Neural crest cell (in vitro differentiated cells): ENCODE measurements around the gene WWOX. TPM values are rescaled to one million over a fixed set of nuclear protein-coding genes. Genes with fewer than 3 reads are reported as not detected.
"Not testable (repeated sequence)": the region's sequence is repeated elsewhere in the genome, so short reads cannot be mapped to it uniquely, and the experiment has no call there.

ENCODE experiments used
- DNase-seq: peaks from one replicate; pipeline ENCODE4 v3.0.0; 2021; ENCODE audit warnings: low read depth, mixed read lengths, low spot score
- H3K27ac Mint-ChIP-seq: one replicate; pipeline ENCODE4 v1.8.0; 2021; ENCODE audit warnings: mild to moderate bottlenecking, mixed read lengths; ENCODE audit not compliant: unreplicated experiment
- H3K27me3 Mint-ChIP-seq: 2 replicates; pipeline ENCODE4 v1.8.0; 2021; ENCODE audit warnings: low read depth, mild to moderate bottlenecking, mixed read lengths
- H3K36me3 Mint-ChIP-seq: 2 replicates; pipeline ENCODE4 v1.8.0; 2021; ENCODE audit warnings: low read depth, mild to moderate bottlenecking, mixed read lengths
- H3K4me1 Mint-ChIP-seq: 2 replicates; pipeline ENCODE4 v1.8.0; 2021; ENCODE audit warnings: mixed read lengths
- H3K4me3 Mint-ChIP-seq: one replicate; pipeline ENCODE4 v1.8.0; 2021; ENCODE audit warnings: mild to moderate bottlenecking, mixed read lengths
- H3K9me3 Mint-ChIP-seq: 2 replicates; pipeline ENCODE4 v1.8.0; 2021; ENCODE audit warnings: mixed read lengths
- total RNA-seq: library from RNA; stranded (reverse); gene quantifications from 2 replicates; pipeline ENCODE4 v1.2.1, GENCODE V29; 2021
- TF ChIP-seq, protein P1 (sequence below): fragments of 200-600 bp; sonication (generic); conservative IDR thresholded peaks from 2 replicates; pipeline ENCODE4 v1.5.0; 2021; ENCODE audit warnings: antibody characterized with exemption, mild to moderate bottlenecking

The WWOX gene
- total RNA-seq, 1 donor from 2014 or later, result 30.5 TPM

DNA sequence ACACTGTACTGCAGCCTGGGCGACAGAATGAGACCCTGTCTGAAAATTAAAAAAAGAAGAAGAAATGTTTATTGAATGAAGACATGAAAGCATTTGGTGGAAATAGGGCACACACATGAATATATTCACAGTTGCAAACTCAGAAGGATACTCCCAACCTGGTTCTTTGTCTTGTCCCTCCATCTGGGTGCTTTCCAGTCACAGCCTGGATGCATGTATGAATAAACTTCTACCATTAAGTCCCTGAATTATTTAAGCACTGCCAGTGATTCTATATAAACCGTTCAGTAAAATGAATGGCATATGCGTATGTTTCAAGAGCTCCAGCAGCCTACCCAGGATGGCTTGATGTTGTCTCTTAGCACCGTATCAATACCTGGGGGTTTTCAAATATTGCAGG lies 591.1 kb downstream of the WWOX start:
- Mint-ChIP-seq H3K9me3 (no peaks in the 10 kb centered on the region), H3K4me3 (no peak overlapping the region), H3K27ac (no peak overlapping the region), H3K36me3 (no peaks in the 10 kb centered on the region), H3K27me3 (no peaks in the 10 kb centered on the region), H3K4me1 (peaks cover 3% of the 10 kb centered on the region)
- no peak for DNase-seq
- TF ChIP-seq, protein P1, sequence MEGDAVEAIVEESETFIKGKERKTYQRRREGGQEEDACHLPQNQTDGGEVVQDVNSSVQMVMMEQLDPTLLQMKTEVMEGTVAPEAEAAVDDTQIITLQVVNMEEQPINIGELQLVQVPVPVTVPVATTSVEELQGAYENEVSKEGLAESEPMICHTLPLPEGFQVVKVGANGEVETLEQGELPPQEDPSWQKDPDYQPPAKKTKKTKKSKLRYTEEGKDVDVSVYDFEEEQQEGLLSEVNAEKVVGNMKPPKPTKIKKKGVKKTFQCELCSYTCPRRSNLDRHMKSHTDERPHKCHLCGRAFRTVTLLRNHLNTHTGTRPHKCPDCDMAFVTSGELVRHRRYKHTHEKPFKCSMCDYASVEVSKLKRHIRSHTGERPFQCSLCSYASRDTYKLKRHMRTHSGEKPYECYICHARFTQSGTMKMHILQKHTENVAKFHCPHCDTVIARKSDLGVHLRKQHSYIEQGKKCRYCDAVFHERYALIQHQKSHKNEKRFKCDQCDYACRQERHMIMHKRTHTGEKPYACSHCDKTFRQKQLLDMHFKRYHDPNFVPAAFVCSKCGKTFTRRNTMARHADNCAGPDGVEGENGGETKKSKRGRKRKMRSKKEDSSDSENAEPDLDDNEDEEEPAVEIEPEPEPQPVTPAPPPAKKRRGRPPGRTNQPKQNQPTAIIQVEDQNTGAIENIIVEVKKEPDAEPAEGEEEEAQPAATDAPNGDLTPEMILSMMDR, result no peak

DNA sequence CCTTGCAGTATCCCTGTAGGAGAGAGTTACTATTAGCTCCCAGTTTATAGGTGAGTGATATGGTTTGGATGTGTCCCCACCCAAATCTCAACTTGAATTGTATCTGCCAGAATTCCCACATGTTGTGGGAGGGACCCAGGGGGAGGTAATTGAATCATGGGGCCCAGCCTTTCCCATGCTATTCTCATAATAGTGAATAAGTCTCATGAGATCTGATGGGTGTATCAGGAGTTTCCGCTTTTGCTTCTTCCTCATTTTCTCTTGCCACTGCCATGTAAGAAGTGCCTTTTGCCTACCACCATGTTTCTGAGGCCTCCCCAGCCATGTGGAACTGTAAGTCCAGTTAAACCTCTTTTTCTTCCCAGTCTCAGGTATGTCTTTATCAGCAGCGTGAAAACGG lies 592.3 kb downstream of the WWOX start:
- not testable (repeated sequence) for H3K36me3 Mint-ChIP-seq, H3K27me3 Mint-ChIP-seq, H3K27ac Mint-ChIP-seq, H3K9me3 Mint-ChIP-seq, DNase-seq, H3K4me3 Mint-ChIP-seq, H3K4me1 Mint-ChIP-seq

DNA sequence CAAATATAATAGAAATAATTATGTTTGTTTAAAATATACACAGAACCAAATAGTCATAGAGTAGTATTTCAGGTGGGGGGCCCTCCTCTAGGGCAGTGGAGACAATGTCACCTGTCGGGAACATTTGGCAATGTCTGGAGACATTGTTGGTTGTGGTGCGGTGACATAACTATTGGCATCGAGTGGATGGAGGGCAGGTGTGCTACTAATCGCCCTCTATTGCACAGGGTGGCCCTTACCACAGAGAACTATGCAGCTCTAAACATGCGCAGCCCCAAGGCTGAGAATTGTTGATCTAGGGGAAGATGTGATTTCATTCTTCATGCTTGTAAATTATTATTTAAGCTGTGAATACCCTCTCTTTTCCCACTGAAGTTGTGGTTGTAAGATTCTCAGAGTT lies 594.0 kb downstream of the WWOX start:
- DNase-seq, result no peak
- Mint-ChIP-seq H3K36me3 (no peaks in the 10 kb centered on the region), H3K27ac (no peak overlapping the region), H3K4me3 (no peak overlapping the region), H3K27me3 (no peaks in the 10 kb centered on the region), H3K9me3 (no peaks in the 10 kb centered on the region), H3K4me1 (peaks cover 3% of the 10 kb centered on the region)
- TF ChIP-seq, protein P1, result no peak

DNA sequence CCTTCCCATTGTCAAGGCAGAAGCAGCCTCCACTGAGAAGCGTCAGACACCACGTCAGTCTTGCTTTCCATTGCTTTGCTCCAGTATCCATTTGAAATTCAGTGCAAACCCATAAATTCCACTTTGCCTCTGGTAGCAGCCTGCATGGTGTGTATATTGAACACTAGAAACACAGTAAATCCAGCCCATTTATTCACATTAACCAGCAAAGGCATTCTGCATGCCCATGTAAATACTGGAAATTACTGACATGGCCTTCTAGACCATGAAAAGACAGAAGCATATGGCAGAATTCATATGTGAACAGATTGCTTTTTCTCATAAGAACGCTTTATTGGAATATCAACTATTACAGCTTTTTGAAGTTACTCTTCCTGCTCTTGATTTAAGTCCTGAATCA lies 595.0 kb downstream of the WWOX start:
- Mint-ChIP-seq H3K27me3 (no peaks in the 10 kb centered on the region), H3K4me1 (peaks cover 3% of the 10 kb centered on the region), H3K36me3 (no peaks in the 10 kb centered on the region), H3K9me3 (no peaks in the 10 kb centered on the region), H3K4me3 (no peak overlapping the region), H3K27ac (no peak overlapping the region)
- TF ChIP-seq, protein P1, result no peak
- DNase-seq, result no peak

DNA sequence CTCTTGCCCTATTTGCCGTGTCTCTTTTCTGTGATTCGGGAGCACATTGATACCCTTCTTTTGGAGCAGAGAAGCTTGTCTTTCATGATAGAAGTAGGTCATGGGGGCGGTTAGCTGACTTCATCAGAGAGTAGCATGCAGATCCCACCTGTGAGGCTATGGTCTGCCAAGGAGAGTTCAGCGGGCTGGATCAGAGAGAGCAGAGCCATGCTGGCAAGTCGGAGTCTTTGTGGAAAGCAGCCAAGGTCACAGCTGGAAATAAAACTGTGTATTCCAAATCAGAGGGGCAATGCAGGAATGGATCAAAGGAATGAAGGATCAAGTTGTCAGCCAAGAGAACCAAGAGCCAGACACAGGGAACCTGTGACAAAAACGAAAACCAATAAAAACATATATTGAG lies 595.9 kb downstream of the WWOX start:
- no peaks in the 10 kb centered on the region for H3K9me3 Mint-ChIP-seq
- TF ChIP-seq, protein P1, result no peak

DNA sequence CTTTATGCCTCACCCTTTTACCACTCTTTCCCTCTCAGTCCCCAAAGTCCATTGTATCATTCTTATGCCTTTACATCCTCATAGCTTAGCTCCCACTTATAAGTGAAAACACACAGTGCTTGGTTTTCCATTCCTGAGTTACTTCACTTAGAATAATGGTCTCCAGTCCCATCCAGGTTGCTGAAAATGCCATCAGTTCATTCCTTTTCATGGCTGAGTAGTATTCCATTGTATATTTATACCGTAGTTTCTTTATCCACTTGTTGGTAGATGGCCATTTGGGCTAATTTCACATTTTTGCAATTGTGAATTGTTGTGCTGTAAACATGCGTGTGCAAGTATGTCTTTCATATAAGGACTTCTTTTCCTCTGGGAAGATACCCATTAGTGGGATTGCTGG lies 597.3 kb downstream of the WWOX start:
- Mint-ChIP-seq H3K4me1 (peaks cover 3% of the 10 kb centered on the region), H3K27ac (no peak overlapping the region), H3K27me3 (no peaks in the 10 kb centered on the region), H3K36me3 (no peaks in the 10 kb centered on the region), H3K4me3 (no peak overlapping the region), H3K9me3 (no peaks in the 10 kb centered on the region)
- DNase-seq, result no peak
- TF ChIP-seq, protein P1, result no peak

More for the DNA sequence above, 595.9 kb downstream of the WWOX start:
- H3K36me3 Mint-ChIP-seq, result no peaks in the 10 kb centered on the region
- peaks cover 3% of the 10 kb centered on the region for H3K4me1 Mint-ChIP-seq
- no peak overlapping the region for H3K4me3 Mint-ChIP-seq
- H3K27ac Mint-ChIP-seq, result no peak overlapping the region
- no peak for DNase-seq
- H3K27me3 Mint-ChIP-seq, result no peaks in the 10 kb centered on the region
